Activated naive CD8-positive, alpha-beta T cell (primary cell): ENCODE results near the gene CACNA2D1.
"Not testable (repeated sequence)": the region's sequence is repeated elsewhere in the genome, so short reads cannot be mapped to it uniquely, and the experiment has no call there.

Source experiments
- H3K27ac Mint-ChIP-seq: one replicate; pipeline ENCODE4 v1.8.0; 2021; ENCODE audit warnings: mixed read lengths
- H3K27me3 Mint-ChIP-seq: one replicate; pipeline ENCODE4 v1.8.0; 2021; ENCODE audit warnings: mixed read lengths
- H3K36me3 Mint-ChIP-seq: one replicate; pipeline ENCODE4 v1.8.0; 2021; ENCODE audit warnings: mixed read lengths
- H3K4me1 Mint-ChIP-seq: one replicate; pipeline ENCODE4 v1.8.0; 2021; ENCODE audit warnings: low read depth, mixed read lengths
- H3K4me3 Mint-ChIP-seq: one replicate; pipeline ENCODE4 v1.8.0; 2021; ENCODE audit warnings: mild to moderate bottlenecking, mixed read lengths
- H3K9me3 Mint-ChIP-seq: one replicate; pipeline ENCODE4 v1.8.0; 2021; ENCODE audit warnings: low read depth, mixed read lengths

Gene CACNA2D1

DNA sequence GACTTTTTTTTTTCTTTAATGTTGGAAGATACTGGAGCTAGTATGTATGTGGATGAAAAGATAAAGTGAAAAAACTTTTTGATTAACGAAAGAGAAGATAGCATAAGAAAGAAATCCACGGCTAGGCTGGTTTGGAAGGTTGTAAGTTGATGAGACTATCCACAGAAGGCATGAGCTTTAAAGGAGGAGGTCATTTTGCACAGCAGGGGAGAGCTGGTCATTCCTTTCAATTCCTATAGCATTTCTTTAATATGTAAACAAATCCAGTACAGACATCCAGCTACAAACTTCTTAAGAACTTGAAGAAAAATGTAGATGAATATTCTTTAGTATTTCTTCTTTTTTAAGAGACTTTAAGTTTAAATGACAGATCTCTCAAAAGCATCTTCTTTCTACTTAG, 281.3 kb downstream of the CACNA2D1 start:
- no peaks in the 10 kb centered on the region for H3K4me1 Mint-ChIP-seq
- H3K27ac Mint-ChIP-seq, result no peak overlapping the region
- H3K4me3 Mint-ChIP-seq, result no peak overlapping the region
- H3K36me3 Mint-ChIP-seq, result no peaks in the 10 kb centered on the region
- H3K27me3 Mint-ChIP-seq, result no peaks in the 10 kb centered on the region
- H3K9me3 Mint-ChIP-seq, result peaks cover 4% of the 10 kb centered on the region

DNA sequence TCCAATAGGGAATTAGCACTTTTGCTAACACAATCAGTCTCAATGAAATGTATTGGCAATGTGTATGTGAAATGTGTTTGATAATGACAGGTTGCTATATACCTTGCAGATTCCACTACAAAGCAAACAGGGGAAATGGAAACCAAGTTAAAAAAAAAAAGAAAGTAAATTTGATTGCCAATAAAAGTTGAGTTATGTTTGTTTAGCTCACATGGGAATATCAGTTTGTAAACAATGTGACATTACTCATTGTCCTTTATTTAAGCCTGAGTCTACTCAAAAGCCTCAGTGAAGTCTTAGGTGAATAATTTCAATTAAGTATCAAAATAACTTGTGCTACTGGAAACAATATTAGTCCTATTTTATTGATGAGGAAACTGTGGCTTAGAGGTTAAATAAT, 285.2 kb downstream of the CACNA2D1 start:
- Mint-ChIP-seq H3K27ac (no peak overlapping the region), H3K9me3 (peaks cover 4% of the 10 kb centered on the region), H3K27me3 (no peaks in the 10 kb centered on the region), H3K4me1 (no peaks in the 10 kb centered on the region), H3K36me3 (no peaks in the 10 kb centered on the region), H3K4me3 (no peak overlapping the region)

DNA sequence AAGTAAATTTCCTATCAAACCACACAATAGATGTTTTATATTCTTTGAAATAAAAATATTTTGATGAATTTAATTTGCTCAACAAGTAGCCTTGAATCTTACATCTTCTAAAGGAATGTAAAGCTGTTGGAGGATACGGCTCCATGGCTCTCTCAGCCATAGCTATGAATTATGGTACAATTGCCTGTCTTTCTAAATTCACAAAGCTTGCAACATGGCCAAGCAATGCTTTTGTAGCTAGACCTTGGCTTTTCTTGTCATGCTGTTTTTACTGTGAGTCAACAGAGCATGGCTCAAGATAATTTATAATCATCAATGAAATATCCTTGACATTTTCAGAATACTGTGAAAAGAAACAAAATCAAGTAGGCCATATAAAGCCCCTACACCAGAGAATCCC, 286.7 kb downstream of the CACNA2D1 start:
- Mint-ChIP-seq H3K36me3 (no peaks in the 10 kb centered on the region), H3K9me3 (peaks cover 4% of the 10 kb centered on the region), H3K27me3 (no peaks in the 10 kb centered on the region), H3K4me1 (no peaks in the 10 kb centered on the region), H3K4me3 (no peak overlapping the region), H3K27ac (no peak overlapping the region)

DNA sequence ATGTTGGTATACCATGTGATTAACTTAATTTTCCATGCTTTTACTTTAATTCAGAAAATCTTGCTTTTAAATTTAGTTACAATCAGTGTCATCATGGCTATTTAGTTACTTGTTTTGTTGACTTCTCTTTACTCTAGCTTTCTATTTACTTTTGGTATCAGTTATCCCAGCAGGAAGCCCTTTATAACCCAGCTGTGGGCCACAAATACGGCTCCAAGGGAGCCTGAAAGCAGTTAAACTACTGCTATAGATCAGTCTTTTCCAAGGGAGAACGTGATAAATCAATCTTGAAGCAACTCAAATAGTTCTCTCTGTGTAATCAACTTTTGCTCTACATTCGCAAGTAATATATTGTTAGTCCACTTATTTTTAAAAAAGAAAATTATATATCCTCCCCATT, 287.4 kb downstream of the CACNA2D1 start:
- no peak overlapping the region for H3K27ac Mint-ChIP-seq
- H3K9me3 Mint-ChIP-seq, result peaks cover 4% of the 10 kb centered on the region
- H3K4me1 Mint-ChIP-seq, result no peaks in the 10 kb centered on the region
- no peak overlapping the region for H3K4me3 Mint-ChIP-seq
- no peaks in the 10 kb centered on the region for H3K36me3 Mint-ChIP-seq
- no peaks in the 10 kb centered on the region for H3K27me3 Mint-ChIP-seq

DNA sequence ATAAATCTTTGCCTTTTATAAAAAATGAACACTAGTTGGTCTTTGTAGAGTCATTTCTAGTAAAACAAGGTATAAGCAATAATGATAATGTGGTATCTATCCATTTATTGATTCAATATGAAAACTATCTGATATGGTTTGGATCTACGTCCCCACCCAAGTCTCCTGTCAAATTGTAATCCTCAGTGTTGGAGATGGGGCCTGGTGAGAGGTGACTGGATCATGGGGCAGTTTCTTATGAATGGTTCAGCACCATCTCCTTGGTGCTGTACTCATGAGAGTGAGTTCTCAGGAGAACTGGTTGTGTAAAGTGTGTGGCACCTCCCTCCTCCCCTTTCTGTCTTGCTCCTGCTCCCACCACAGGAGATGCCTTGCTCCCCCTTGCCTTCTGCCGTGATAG, 288.8 kb downstream of the CACNA2D1 start:
- Mint-ChIP-seq H3K27ac (no peak overlapping the region), H3K4me3 (no peak overlapping the region), H3K36me3 (no peaks in the 10 kb centered on the region), H3K9me3 (peaks cover 4% of the 10 kb centered on the region), H3K27me3 (no peaks in the 10 kb centered on the region), H3K4me1 (no peaks in the 10 kb centered on the region)

DNA sequence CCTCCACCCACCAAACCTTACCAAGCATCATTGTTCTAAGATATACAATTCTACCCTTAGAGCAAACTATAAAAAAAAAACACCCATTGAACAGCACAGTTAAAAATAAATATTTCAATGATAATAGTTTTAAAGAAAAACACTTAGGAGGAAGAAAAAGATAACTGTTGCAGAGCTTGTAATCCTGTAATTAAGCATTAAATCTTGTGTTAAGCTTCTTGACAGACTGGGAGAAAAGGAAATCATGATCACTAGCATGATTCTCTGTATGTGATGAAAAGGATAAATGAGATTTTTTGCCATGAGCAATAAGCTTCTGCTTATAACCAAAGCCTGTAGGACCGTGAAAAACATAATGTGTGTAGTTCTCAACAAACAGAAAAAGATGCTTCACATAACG, 289.8 kb downstream of the CACNA2D1 start:
- no peak overlapping the region for H3K27ac Mint-ChIP-seq
- H3K9me3 Mint-ChIP-seq, result no peaks in the 10 kb centered on the region
- no peaks in the 10 kb centered on the region for H3K4me1 Mint-ChIP-seq
- H3K36me3 Mint-ChIP-seq, result no peaks in the 10 kb centered on the region
- no peak overlapping the region for H3K4me3 Mint-ChIP-seq
- no peaks in the 10 kb centered on the region for H3K27me3 Mint-ChIP-seq

DNA sequence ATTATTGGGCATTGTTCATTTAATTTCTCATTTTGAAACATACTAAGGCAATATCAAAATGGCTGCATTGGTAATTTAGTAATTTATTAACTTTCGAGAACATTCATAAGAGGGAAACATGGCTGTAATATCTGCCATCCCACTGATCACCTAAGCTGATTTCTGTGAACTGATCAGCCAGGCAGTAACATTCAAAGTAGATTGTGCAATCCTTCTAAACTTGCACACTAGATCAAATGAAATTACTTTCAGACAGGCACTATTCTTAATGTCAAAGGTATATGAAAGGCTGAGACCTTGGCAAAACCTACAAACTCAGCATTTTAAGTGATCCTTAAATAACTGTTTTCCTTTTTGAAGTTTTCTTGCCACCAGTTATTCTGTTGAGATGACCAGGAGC, 290.7 kb downstream of the CACNA2D1 start:
- Mint-ChIP-seq H3K4me3 (no peak overlapping the region), H3K36me3 (no peaks in the 10 kb centered on the region), H3K27ac (no peak overlapping the region), H3K27me3 (no peaks in the 10 kb centered on the region), H3K4me1 (no peaks in the 10 kb centered on the region), H3K9me3 (no peaks in the 10 kb centered on the region)

DNA sequence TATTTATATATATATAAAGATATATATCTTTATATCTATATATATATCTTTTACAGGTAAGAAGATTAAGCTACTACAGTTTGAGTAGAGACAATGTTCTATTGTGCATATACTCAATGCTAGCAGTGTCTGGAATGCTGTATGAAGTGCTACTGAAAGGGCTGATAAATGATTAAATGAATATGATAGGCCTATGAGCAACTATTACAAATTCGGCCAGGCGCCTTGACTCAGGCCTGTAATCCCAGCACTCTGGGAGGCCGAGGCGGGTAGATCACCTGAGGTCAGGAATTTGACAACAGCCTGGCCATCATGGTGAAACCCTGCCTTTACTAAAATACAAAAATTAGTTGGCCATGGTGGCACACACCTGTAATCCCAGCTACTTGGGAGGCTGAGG, 297.1 kb downstream of the CACNA2D1 start:
- Mint-ChIP-seq H3K27ac (no peak overlapping the region), H3K36me3 (no peaks in the 10 kb centered on the region), H3K9me3 (no peaks in the 10 kb centered on the region)

DNA sequence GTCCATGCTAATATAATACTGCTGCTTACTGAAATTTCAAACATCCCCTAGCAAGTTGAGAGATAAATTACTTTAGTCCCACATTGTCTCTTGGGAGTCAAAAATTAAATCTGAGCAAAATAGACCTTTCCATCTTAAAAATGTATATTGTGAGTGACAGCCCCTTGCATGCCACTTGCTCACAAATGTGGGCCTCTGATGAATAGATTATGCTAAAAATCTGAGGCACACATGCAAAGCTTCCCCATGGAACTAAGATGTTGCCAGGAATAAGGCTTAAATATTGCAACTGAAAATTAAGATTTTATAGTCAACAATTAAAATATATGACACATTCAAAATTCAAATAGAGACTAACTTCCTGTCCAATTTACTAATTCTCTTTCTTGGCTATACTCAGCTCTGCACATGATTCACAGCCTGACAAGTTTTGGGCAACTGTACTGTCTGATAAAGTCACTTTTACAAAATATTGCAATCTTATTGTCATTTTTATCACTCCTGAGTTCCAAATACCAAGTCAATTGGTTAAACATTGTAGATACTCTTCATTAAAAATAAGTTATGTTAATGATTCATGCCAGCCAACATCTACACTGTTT, 301.2 kb downstream of the CACNA2D1 start:
- H3K4me3 Mint-ChIP-seq, result no peak overlapping the region
- no peaks in the 10 kb centered on the region for H3K4me1 Mint-ChIP-seq
- no peaks in the 10 kb centered on the region for H3K36me3 Mint-ChIP-seq
- no peak overlapping the region for H3K27ac Mint-ChIP-seq
- H3K27me3 Mint-ChIP-seq, result no peaks in the 10 kb centered on the region
- H3K9me3 Mint-ChIP-seq, result no peaks in the 10 kb centered on the region

More for the DNA sequence above, 297.1 kb downstream of the CACNA2D1 start:
- no peak overlapping the region for H3K4me3 Mint-ChIP-seq
- H3K4me1 Mint-ChIP-seq, result no peaks in the 10 kb centered on the region
- no peaks in the 10 kb centered on the region for H3K27me3 Mint-ChIP-seq

DNA sequence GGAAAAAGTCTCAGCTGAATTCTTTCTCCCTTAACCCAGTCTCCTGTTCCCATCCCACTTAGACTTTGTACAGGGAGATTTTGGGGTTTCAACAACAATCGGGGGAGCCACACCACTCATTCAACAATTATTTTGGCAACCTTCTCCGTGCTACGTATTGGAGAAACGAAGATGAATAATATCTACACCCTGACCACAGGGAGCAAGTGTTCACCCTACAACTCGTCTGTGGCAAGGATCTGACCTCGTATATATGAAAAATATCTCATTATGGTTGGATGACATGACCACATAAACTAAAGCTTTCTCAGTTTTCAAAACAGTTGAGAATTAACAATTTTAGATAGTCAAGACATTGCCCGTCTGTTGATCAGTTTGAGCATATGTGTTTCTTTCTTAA, 302.1 kb downstream of the CACNA2D1 start:
- no peak overlapping the region for H3K27ac Mint-ChIP-seq
- H3K9me3 Mint-ChIP-seq, result no peaks in the 10 kb centered on the region
- no peaks in the 10 kb centered on the region for H3K4me1 Mint-ChIP-seq
- no peaks in the 10 kb centered on the region for H3K36me3 Mint-ChIP-seq
- no peaks in the 10 kb centered on the region for H3K27me3 Mint-ChIP-seq
- no peak overlapping the region for H3K4me3 Mint-ChIP-seq

DNA sequence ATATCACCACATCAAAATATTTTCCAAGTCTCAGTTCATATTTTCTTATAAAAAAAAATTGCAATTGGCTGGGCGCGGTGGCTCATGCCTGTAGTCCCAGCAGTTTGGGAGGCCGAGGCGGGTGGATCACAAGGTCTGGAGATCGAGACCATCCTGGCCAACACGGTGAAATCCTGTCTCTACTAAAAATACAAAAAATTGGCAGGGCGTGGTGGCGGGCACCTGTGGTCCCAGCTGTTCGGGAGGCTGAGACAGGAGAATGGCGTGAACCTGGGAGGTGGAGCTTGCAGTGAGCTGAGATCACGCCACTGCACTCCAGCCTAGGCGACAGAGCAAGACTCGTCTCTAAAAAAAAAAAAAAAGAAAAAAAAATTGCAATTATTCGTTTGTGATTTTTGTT, 303.0 kb downstream of the CACNA2D1 start:
- not testable (repeated sequence) for H3K36me3 Mint-ChIP-seq, H3K27me3 Mint-ChIP-seq, H3K4me3 Mint-ChIP-seq, H3K9me3 Mint-ChIP-seq, H3K4me1 Mint-ChIP-seq, H3K27ac Mint-ChIP-seq

DNA sequence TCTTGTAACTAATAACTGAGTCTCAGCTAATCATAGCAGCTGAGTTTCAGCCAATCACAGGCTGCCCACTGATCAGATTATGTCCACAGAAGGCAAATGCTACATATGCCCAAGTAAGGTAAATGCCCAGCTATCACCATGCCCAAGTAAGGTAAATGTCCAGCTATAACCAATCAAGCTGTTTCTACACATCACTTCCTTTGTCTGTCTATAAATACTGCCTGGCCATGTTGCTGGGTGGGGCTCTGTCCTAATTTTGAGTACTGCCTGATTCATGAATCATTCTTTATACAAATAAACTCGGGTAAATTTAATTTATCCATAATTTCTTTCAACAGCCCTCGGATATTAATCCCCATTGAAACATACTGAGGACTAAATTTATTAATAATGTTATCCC, 312.4 kb downstream of the CACNA2D1 start:
- H3K4me1 Mint-ChIP-seq, result no peaks in the 10 kb centered on the region
- no peaks in the 10 kb centered on the region for H3K27me3 Mint-ChIP-seq
- H3K36me3 Mint-ChIP-seq, result no peaks in the 10 kb centered on the region
- H3K4me3 Mint-ChIP-seq, result no peak overlapping the region
- no peak overlapping the region for H3K27ac Mint-ChIP-seq
- H3K9me3 Mint-ChIP-seq, result peaks cover 4% of the 10 kb centered on the region

DNA sequence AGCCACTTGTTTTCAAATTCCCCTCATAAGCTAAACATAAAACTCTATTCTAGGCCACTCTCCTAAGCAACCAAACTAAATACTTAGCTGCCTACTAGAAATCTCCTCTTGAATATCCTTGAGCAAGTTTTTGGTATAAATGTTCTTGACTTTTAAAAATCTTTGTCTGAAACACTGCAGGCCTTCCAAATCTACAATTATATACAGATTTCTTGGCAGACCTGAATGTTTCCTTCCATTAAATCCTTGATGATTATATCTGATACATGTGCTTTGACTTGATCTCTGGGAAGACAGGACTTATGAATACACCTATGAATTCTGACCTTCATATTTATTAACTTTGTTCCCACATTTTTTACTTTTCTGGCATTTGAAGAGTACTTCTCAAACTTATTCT, 314.5 kb downstream of the CACNA2D1 start:
- no peaks in the 10 kb centered on the region for H3K36me3 Mint-ChIP-seq
- H3K4me3 Mint-ChIP-seq, result no peak overlapping the region
- H3K27me3 Mint-ChIP-seq, result no peaks in the 10 kb centered on the region
- no peaks in the 10 kb centered on the region for H3K4me1 Mint-ChIP-seq
- H3K9me3 Mint-ChIP-seq, result peaks cover 5% of the 10 kb centered on the region
- no peak overlapping the region for H3K27ac Mint-ChIP-seq

DNA sequence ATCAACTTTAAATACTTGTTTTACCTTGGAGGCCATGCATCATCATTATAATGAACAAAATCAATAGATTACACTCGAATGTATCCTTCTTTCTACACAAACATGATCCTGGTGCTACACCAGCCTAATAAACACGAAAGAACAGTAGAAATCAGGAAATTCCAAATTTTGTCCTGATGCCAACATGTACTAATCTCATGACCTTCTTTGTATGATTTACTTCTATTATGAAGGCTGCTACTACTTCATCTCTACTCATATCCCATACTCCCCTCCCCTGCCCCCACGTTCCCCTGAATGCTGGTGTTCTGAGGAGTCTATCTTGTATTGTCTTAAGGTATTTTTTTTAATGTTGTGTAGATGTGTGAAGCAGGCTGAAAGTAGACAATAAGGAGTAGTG, 315.0 kb downstream of the CACNA2D1 start:
- Mint-ChIP-seq H3K4me1 (no peaks in the 10 kb centered on the region), H3K4me3 (no peak overlapping the region)

DNA sequence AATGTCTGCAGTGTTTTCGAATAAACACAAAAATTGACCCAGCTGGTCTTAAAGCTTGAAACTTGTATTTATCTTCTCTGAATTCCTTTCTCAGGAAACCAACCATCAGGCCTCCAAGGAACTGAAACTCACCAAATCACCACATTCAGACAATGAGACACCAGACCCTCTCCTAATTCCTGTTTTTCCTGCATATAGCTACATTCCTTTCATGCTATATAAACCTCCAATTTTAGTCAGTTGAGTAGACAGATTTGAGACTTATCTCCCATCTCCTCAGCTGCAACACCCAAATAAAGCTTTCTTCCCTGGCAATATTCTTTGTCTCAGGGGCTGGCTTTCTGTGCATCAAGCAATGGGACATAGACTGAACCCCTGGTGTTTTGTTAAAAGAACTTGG, 317.0 kb downstream of the CACNA2D1 start:
- no peak overlapping the region for H3K27ac Mint-ChIP-seq
- H3K4me1 Mint-ChIP-seq, result no peaks in the 10 kb centered on the region
- peaks cover 8% of the 10 kb centered on the region for H3K9me3 Mint-ChIP-seq
- H3K27me3 Mint-ChIP-seq, result no peaks in the 10 kb centered on the region
- no peaks in the 10 kb centered on the region for H3K36me3 Mint-ChIP-seq
- H3K4me3 Mint-ChIP-seq, result no peak overlapping the region

More for the DNA sequence above, 315.0 kb downstream of the CACNA2D1 start:
- no peak overlapping the region for H3K27ac Mint-ChIP-seq
- H3K36me3 Mint-ChIP-seq, result no peaks in the 10 kb centered on the region
- H3K27me3 Mint-ChIP-seq, result no peaks in the 10 kb centered on the region
- peaks cover 8% of the 10 kb centered on the region for H3K9me3 Mint-ChIP-seq

DNA sequence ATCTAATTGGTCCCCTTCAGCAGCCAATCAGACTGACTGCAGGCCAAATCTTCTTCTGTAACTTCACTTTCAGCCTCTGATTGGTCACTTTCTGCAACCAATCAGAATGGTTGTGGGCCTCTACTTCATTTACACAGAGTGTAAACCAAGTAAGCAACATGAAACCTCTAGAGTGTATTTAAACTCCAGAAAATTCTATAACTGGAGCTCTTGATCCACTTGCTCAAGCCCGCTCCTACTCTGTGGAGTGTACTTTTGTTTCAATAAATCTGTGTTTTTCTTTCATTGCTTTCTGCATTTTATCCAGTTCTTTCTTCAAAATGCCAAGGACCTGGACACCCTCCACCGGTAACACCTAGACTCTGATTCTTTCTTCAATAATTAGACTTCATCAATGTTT, 319.1 kb downstream of the CACNA2D1 start:
- no peaks in the 10 kb centered on the region for H3K27me3 Mint-ChIP-seq
- H3K36me3 Mint-ChIP-seq, result no peaks in the 10 kb centered on the region
- H3K4me3 Mint-ChIP-seq, result no peak overlapping the region
- H3K4me1 Mint-ChIP-seq, result no peaks in the 10 kb centered on the region
- no peak overlapping the region for H3K27ac Mint-ChIP-seq
- H3K9me3 Mint-ChIP-seq, result peaks cover 8% of the 10 kb centered on the region
